Umbilical cord (tissue), 2 donors: ENCODE measurements around the gene KLHL36. TPM values are rescaled to one million over a fixed set of nuclear protein-coding genes. Genes with fewer than 3 reads are reported as not detected.
"Not testable (repeated sequence)": the region's sequence is repeated elsewhere in the genome, so short reads cannot be mapped to it uniquely, and the experiment has no call there.

Experiments
- DNase-seq: peaks from one replicate; pipeline ENCODE4 v3.0.0-alpha.2; 2015; ENCODE audit warnings: low spot score
- total RNA-seq: library from RNA; depleted of rRNA; stranded (reverse); fragments of >200 nt; gene quantifications from one replicate; pipeline ENCODE4 v1.2.3, GENCODE V29; 2014; ENCODE audit warnings: low replicate concordance; ENCODE audit not compliant: insufficient read depth

KLHL36 gene
- total RNA-seq, 1 donor from 2014 or later, result 60.2 TPM

GRCh38 chr16:84690088-84690819, 41.9 kb downstream of the KLHL36 start:
- no peak for DNase-seq

- DNase-seq, result no peak
Observed at GRCh38 chr16:84692451-84693214, 44.3 kb downstream of the KLHL36 start.

DNA sequence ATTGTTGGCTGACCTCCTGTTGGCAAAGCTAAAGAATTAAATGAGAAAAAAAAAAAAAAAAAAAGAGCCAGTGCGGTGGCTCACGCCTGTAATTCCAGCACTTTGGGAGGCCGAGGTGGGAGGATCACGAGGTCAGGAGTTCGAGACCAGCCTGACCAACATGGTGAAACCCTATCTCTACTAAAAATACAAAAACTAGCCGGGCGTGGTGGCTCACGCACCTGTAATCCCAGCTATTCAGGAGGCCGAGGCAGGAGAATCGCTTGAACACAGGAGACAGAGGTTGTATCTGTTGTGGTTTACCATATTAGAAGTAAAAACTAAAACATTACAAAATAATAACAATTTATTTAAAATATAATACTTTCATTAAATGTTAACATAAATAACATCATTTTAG, 45.6 kb downstream of the KLHL36 start:
- not testable (repeated sequence) for DNase-seq

GRCh38 chr16:84694980-84695379, 46.7 kb downstream of the KLHL36 start:
- DNase-seq, result no peak

DNA sequence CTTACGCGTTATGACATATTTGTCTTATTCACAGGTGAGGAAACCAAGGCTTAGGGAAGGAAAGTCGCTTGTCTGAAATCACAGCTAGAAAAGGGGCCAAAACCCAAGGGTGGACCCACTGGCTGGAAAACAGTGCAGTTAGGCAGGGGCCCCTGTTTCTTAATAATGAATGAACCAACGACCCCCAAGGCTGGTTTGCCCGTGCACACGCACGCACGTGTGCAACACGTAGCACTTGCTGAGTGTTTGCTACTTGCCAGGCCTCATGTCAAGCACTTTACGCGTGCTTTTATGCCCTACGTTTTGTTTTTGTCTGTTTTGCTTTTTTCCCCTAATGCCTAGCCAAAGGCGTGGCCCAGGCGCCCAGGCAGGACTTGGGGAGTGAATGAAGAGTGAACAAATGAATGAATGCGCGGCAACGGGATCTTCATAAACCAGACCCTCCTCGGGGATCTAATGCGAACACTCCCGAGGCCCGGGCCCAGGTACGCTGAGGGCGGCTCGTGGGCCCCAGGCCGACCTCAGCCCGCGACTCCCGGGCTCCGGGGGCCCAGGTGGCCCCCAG, 50.9 kb downstream of the KLHL36 start:
- DNase-seq, result no peak

- DNase-seq, result peak; percentile 87
Observed at GRCh38 chr16:84699712-84700445, 51.6 kb downstream of the KLHL36 start, which contains the start of gene USP10. TSS of gene USP10 (plus strand) at chr16:84700000. CDS start at chr16:84700091, 91 bp downstream.

DNA sequence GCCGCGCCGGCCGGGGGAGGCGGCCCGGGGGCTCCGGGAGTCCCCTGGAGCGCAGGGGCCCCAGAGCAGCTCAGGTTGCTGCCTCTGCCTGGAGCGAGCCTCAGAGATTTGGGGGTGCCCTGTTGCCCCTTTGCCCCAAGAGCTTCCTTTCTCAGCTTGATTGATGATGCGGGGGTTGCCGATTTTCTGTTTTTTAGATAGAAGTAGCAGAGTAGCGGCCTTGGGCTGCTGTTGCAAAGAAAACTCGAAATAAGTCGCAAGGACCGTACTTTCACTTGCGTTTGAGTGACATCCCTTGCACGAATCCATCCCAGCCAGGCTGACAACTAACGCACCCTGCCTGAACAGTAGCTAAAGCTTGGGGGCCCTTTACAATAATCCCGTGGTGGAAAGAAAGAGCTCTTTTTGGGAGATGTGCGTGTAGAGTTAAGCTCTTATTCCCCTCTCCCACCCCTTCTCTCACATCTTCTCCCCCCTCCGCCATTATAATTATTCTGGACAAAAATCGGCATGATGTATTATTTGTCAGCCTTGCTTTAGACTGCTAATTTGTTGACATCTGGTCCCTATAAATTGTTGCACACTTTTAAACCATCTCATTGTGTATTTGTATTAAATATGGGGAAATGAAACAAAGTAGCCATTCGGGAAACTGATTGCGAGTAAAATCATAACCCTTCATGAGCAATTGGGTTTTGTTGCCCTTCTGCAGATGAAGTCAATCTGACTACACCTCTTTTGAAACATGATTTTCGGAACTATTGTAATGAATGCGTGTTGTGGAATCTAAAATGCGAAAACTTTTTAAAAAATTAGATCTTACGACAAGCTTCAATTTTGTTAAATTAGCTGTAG, 52.4 kb downstream of the KLHL36 start:
- peak; percentile 23 for DNase-seq

GRCh38 chr16:84703681-84704080, 55.4 kb downstream of the KLHL36 start:
- DNase-seq, result peak; percentile 84

DNA sequence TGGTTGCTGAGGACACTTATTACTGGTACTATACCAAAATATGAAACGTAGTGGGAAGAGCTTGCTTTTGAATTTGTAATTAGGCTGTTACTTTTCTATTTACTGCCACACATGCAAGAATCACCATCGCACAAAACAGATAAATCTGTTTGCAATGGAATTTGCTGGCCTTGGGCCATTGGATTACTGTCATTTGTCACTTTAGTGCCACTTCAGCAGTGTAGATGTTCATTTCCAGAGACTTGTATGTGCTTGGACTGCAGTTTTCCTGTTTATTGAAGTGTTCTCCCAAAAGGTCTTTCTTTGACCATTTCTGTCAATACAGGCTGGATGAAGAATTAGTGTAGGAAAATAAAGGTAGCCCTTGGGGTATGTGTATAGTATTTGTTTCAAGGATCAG, 55.9 kb downstream of the KLHL36 start:
- no peak for DNase-seq

DNA sequence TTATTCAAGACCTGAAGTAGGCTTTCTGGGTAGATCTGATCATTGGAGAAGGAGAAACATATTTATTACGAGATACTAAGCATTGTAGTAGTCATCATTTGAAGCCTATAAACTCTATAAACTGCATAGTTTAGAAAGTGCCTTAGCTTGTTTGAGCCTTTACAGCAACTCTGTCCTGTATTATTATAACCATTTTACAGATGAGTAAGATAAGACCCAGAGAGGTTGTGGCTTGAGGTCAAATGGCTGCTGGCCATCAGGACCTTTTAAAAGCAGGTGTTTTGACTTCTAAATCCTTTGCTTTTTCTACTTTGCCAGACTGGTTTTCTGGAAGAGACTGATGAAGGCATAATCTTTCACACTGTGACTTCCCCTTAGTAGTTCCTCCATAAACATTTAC, 58.5 kb downstream of the KLHL36 start:
- DNase-seq, result no peak

DNA sequence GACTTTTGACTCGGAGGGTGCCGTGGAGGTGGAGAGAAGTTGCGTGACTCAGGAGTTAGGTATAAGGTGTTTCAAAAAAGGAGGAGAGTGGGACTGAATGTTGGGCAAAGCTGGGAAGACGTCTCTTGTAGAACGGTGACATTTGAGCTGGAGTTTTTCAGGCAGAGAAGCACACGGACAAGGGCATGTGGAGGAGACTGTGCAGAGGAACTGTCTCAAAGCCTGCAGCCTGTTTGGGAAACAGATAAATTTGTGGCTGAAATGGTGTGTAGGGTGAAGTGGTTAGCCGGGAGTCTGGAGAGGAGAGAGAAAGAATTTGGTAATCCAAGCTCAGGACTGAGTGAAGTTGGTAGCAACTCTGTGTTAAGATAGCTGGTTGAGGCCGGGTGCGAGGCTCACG, 61.3 kb downstream of the KLHL36 start:
- DNase-seq, result no peak

DNA sequence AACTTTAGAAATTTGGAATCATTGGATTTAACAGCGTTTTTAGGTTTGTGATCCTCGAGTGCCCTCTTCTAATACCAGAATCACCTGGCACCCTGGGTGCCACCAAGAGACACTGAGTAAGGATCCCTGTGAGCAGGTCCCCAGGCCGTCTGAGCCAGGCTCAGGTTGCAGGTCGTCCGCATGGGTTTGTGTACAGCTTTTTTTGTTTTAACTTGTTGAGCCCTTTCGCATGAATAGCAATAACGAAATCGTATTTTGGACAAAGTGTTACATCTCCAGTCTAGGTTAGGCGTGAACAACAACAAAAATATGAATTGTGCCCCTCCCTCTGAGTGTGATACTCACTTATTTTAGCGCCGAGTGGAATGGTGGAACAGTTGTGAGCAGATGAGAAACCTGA, 62.4 kb downstream of the KLHL36 start:
- DNase-seq, result no peak

Other genes with a start within 250 kb of the KLHL36 start
- 19.3 TPM for gene MEAK7, start 143.9 kb upstream of the KLHL36 start, total RNA-seq
- 101 TPM for gene COTL1, start 30.4 kb upstream of the KLHL36 start, total RNA-seq
- 34.4 TPM for gene USP10, start 51.5 kb downstream of the KLHL36 start, total RNA-seq
- gene CRISPLD2, start 171.5 kb downstream of the KLHL36 start, total RNA-seq, result 1,006 TPM